ENCODE data around the gene ANKRD12.

ANKRD12 gene

DNA sequence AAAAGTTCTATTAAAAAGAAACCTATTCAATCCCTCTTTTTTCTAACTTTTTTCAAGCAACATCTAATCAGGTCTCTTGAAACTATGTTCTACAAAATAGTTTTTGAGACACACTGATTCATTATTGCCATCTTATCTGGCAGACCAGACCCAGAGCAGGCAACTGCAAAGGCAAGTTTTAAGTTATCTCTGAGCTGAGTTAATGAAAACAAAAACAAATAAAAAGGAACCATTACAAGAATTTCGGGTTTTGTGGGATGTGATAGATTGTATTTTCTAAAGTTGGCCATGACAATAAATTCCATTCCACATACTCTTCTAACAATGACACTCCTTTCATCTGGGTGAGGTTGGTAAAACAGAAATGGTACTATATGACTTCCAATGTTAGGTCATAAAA is 182.8 kb downstream of the ANKRD12 start:
- H3K27ac ChIP-seq, result no peak overlapping the region
- TF ChIP-seq, protein P1, sequence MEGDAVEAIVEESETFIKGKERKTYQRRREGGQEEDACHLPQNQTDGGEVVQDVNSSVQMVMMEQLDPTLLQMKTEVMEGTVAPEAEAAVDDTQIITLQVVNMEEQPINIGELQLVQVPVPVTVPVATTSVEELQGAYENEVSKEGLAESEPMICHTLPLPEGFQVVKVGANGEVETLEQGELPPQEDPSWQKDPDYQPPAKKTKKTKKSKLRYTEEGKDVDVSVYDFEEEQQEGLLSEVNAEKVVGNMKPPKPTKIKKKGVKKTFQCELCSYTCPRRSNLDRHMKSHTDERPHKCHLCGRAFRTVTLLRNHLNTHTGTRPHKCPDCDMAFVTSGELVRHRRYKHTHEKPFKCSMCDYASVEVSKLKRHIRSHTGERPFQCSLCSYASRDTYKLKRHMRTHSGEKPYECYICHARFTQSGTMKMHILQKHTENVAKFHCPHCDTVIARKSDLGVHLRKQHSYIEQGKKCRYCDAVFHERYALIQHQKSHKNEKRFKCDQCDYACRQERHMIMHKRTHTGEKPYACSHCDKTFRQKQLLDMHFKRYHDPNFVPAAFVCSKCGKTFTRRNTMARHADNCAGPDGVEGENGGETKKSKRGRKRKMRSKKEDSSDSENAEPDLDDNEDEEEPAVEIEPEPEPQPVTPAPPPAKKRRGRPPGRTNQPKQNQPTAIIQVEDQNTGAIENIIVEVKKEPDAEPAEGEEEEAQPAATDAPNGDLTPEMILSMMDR (IDR thresholded peaks at IDR 0.05), result no peak
- DNase-seq (ENCODE audit: low spot score), result no peak
- no peak overlapping the region for H3K4me3 ChIP-seq

DNA sequence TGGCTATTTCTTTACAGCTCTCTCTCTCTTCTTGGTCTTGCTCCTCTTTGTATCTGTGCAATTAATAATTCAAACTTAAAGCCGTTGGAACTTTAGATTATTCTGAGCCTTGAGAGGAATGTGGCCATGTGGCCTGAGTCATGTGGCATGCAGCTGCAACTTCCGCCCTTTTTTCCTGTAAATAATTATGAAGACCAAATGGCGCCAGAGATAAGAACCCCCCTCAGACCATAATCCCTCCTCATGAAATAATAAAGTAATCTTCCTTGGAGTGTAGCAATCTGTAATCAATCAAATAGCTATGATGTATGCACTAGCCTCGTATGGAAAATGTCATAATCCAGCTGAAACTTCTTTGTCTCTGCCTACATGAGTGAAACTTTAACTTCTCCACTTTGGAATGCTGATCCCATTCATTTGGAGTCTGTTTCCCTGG is 184.5 kb downstream of the ANKRD12 start:
- Histone ChIP-seq H3K4me3 (no peak overlapping the region), H3K27ac (no peak overlapping the region)
- TF ChIP-seq, protein P1 (IDR thresholded peaks at IDR 0.05), result no peak
- no peak for DNase-seq (ENCODE audit: low spot score)

DNA sequence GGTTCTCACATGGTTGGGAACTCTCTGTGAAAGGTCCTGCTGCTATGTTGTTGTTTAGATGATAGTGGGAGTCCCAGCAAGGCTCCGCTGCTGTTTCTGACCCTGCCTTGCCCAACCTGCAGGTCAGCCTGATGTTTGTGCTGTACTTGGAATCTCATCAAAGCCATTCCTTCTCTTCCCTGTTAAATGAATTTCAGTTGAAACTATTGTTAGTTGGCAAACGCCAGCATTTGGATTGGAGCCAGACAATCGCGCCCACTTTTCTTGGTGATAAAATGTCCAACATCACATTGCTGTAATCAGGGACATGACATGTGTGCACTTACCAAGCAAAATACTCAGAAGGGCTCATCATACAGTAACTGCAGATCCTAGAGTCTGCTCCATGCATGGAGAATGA is 185.2 kb downstream of the ANKRD12 start:
- no peak for DNase-seq (ENCODE audit: low spot score)
- Histone ChIP-seq H3K4me3 (no peak overlapping the region), H3K27ac (no peak overlapping the region)
- TF ChIP-seq, protein P1 (IDR thresholded peaks at IDR 0.05), result no peak

DNA sequence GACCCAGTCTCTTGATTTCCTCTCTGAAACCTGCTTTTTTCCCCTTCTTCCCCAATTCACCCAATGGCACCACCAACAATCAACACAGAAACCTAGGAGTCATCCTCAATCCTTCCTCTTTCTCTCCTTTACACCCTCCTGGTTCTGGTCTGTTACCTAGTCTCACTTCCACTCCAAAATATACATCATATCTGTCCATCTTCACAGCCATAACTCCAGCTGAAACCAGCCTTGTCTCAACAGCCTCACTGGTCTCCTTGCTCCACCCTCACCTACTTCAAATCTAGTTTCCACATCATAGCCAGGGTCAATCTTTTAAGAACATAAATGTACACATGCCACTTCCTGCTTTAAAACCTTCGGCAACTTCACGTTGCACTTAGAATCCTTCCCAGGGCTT is 186.2 kb downstream of the ANKRD12 start:
- no peak overlapping the region for H3K27ac ChIP-seq
- TF ChIP-seq, protein P1 (IDR thresholded peaks at IDR 0.05), result no peak
- H3K4me3 ChIP-seq, result no peak overlapping the region
- no peak for DNase-seq (ENCODE audit: low spot score)

DNA sequence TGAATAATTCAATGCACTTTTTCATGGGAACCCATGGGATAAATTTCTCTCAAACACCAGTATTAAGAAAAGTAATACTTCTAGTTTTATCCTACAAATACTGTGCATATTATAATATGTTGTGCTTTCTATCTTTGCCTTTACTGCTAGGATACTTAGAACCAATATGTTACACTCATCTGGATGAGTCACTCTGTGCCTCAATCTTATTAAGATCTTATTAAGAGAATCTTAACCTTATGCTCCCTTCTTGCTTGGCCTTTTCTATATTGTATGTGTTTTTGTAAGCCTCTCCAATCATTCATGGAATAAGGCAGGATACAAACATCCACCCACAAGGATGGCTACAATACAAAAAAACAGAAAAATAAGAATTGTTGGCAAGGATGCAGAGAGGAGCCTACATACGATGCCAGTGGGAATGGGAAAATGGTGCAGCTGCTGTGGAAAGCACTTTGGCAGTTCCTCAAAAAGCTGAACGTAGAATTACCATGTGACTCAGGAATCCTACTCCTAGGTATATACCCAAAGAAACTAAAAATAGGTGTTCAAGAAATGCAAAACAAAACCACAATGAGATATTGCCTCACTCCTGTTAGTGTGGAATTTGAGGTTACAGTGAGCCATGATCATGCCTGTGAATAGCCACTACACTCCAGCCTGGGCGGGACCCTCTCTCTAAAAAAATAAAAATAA is 187.3 kb downstream of the ANKRD12 start:
- no peak overlapping the region for H3K4me3 ChIP-seq
- no peak for DNase-seq (ENCODE audit: low spot score)
- TF ChIP-seq, protein P1 (IDR thresholded peaks at IDR 0.05), result no peak

DNA sequence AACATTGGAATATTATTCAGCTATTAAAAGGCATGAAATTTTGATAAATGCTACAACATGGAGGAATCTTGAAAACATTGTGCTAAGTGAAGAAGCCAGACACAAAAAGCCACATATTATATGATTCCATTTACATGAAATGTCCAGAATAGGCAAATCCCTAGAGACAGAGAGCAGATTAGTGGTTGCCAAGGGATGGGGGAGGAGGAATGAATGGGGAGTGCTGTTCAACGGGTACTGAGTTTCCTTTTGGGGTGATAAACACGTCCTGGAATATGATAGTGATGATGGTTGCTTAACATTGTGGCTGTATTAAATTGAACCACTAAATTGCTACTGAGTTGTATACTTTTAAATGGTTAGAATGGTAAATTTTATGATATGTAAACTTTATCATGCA is 189.1 kb downstream of the ANKRD12 start:
- H3K4me3 ChIP-seq, result no peak overlapping the region
- TF ChIP-seq, protein P1 (IDR thresholded peaks at IDR 0.05), result no peak
- no peak overlapping the region for H3K27ac ChIP-seq
- DNase-seq (ENCODE audit: low spot score), result no peak

More for the DNA sequence above, 187.3 kb downstream of the ANKRD12 start:
- H3K27ac ChIP-seq, result no peak overlapping the region

DNA sequence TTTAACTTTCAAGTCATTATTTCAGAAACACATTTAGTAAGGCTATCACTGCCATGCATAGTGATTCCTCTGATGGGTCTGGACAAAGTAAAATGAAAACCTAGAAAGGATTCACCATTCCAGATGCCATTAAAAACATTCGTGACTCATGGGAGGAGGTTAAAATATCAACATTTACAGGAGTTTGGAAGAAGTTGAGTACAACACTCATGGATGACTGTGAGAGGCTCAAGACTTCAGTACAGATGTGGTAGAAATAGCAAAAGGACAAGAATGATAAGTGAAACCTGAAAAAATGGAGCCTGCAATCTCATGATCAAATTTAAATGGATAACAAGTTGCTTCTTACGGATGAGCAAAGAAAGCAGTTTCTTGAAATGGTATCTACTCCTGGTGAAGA is 192.2 kb downstream of the ANKRD12 start:
- Histone ChIP-seq H3K4me3 (no peak overlapping the region), H3K27ac (no peak overlapping the region)
- TF ChIP-seq, protein P1 (IDR thresholded peaks at IDR 0.05), result no peak
- no peak for DNase-seq (ENCODE audit: low spot score)
